Activated T-helper 1 cell treated with anti-CD3 and anti-CD28 coated beads, Interleukin-12 subunit alpha, Interleukin-12 subunit beta, Interleukin-2, Interleukin-4 antibody, amounts not matched to agents 30 ng/mL and 10 ng/mL and 1 ng/mL, durations not matched to agents 14 hours and 24 hours and 36 hours (primary cell): Measurements from ENCODE around the gene MTA3. TPM values are rescaled to one million over a fixed set of nuclear protein-coding genes. Genes with fewer than 3 reads are reported as not detected.

ENCODE experiments used
- DNase-seq: peaks from one replicate; pipeline ENCODE4 v3.0.0; 2021; ENCODE audit warnings: low spot score
- H3K27ac Mint-ChIP-seq: one replicate; pipeline ENCODE4 v1.8.0; 2021; ENCODE audit warnings: mild to moderate bottlenecking, mixed read lengths
- H3K27me3 Mint-ChIP-seq: one replicate; pipeline ENCODE4 v1.8.0; 2022; ENCODE audit warnings: mild to moderate bottlenecking, moderate library complexity, mixed read lengths; ENCODE audit not compliant: insufficient read depth
- H3K36me3 Mint-ChIP-seq: one replicate; pipeline ENCODE4 v1.8.0; 2021; ENCODE audit warnings: low read depth, mixed read lengths
- H3K4me1 Mint-ChIP-seq: one replicate; pipeline ENCODE4 v1.8.0; 2021; ENCODE audit warnings: low read depth, mixed read lengths
- H3K4me3 Mint-ChIP-seq: one replicate; pipeline ENCODE4 v1.8.0; 2021; ENCODE audit warnings: mild to moderate bottlenecking, moderate library complexity, mixed read lengths
- H3K9me3 Mint-ChIP-seq: one replicate; pipeline ENCODE4 v1.8.0; 2021; ENCODE audit warnings: mixed read lengths
- intact Hi-C: fragments of 100-400 bp; cut with micrococcal nuclease; formaldehyde crosslinking; loops from one replicate; pipeline ENCODE4 v1.15.1; 2024
- total RNA-seq: library from RNA; stranded (reverse); gene quantifications from 2 replicates; pipeline ENCODE4 v1.2.3, GENCODE V29; 2022

Gene MTA3
- total RNA-seq, 1 donor from 2014 or later = 29.4 TPM

- H3K36me3 Mint-ChIP-seq = no peaks in the 10 kb centered on the region
- no peak overlapping the region for H3K27ac Mint-ChIP-seq
- DNase-seq = no peak
- intact Hi-C loops = no loop called here
- H3K27me3 Mint-ChIP-seq = peaks cover 2% of the 10 kb centered on the region
- H3K4me3 Mint-ChIP-seq = no peak overlapping the region
- H3K4me1 Mint-ChIP-seq = no peaks in the 10 kb centered on the region
- no peaks in the 10 kb centered on the region for H3K9me3 Mint-ChIP-seq
Measured at GRCh38 chr2:42768706-42769256, 200.3 kb downstream of the MTA3 start.

- peaks cover 2% of the 10 kb centered on the region for H3K27me3 Mint-ChIP-seq
- H3K36me3 Mint-ChIP-seq = no peaks in the 10 kb centered on the region
- no peak overlapping the region for H3K4me3 Mint-ChIP-seq
- DNase-seq = no peak
- no peak overlapping the region for H3K27ac Mint-ChIP-seq
- H3K4me1 Mint-ChIP-seq = no peaks in the 10 kb centered on the region
- intact Hi-C loops = no loop called here
- no peaks in the 10 kb centered on the region for H3K9me3 Mint-ChIP-seq
Measured at GRCh38 chr2:42769583-42770287, 201.3 kb downstream of the MTA3 start.

GRCh38 chr2:42770288-42771131, 202.1 kb downstream of the MTA3 start:
- Mint-ChIP-seq H3K27ac (no peak overlapping the region), H3K4me3 (no peak overlapping the region), H3K27me3 (peaks cover 2% of the 10 kb centered on the region), H3K36me3 (no peaks in the 10 kb centered on the region), H3K4me1 (peaks cover 3% of the 10 kb centered on the region), H3K9me3 (no peaks in the 10 kb centered on the region)
- intact Hi-C loops = no loop called here
- DNase-seq = no peak

GRCh38 chr2:42771546-42772153, 203.2 kb downstream of the MTA3 start:
- Mint-ChIP-seq H3K36me3 (no peaks in the 10 kb centered on the region), H3K9me3 (no peaks in the 10 kb centered on the region), H3K27me3 (peaks cover 2% of the 10 kb centered on the region), H3K27ac (no peak overlapping the region), H3K4me3 (no peak overlapping the region), H3K4me1 (peaks cover 9% of the 10 kb centered on the region)
- DNase-seq = no peak
- intact Hi-C loops = no loop called here

GRCh38 chr2:42775186-42775585, 206.8 kb downstream of the MTA3 start:
- Mint-ChIP-seq H3K27me3 (peaks cover 2% of the 10 kb centered on the region), H3K36me3 (no peaks in the 10 kb centered on the region), H3K9me3 (peaks cover 6% of the 10 kb centered on the region), H3K4me3 (no peak overlapping the region), H3K27ac (no peak overlapping the region), H3K4me1 (peaks cover 9% of the 10 kb centered on the region)
- intact Hi-C loops = no loop called here
- no peak for DNase-seq

GRCh38 chr2:42775810-42776209, 207.4 kb downstream of the MTA3 start:
- peaks cover 6% of the 10 kb centered on the region for H3K9me3 Mint-ChIP-seq
- peaks cover 9% of the 10 kb centered on the region for H3K4me1 Mint-ChIP-seq
- no peak overlapping the region for H3K4me3 Mint-ChIP-seq
- DNase-seq = no peak
- H3K27me3 Mint-ChIP-seq = no peaks in the 10 kb centered on the region
- intact Hi-C loops = no loop called here
- no peak overlapping the region for H3K27ac Mint-ChIP-seq
- no peaks in the 10 kb centered on the region for H3K36me3 Mint-ChIP-seq

GRCh38 chr2:42777883-42778805, 209.7 kb downstream of the MTA3 start:
- intact Hi-C loops = no loop called here
- H3K4me1 Mint-ChIP-seq = peaks cover 9% of the 10 kb centered on the region
- H3K27me3 Mint-ChIP-seq = no peaks in the 10 kb centered on the region
- no peak overlapping the region for H3K4me3 Mint-ChIP-seq
- H3K36me3 Mint-ChIP-seq = no peaks in the 10 kb centered on the region
- peaks cover 14% of the 10 kb centered on the region for H3K9me3 Mint-ChIP-seq
- no peak for DNase-seq
- no peak overlapping the region for H3K27ac Mint-ChIP-seq

- no peaks in the 10 kb centered on the region for H3K36me3 Mint-ChIP-seq
- no peaks in the 10 kb centered on the region for H3K27me3 Mint-ChIP-seq
- intact Hi-C loops = no loop called here
- DNase-seq = no peak
- H3K4me1 Mint-ChIP-seq = no peaks in the 10 kb centered on the region
- H3K27ac Mint-ChIP-seq = no peak overlapping the region
- H3K4me3 Mint-ChIP-seq = no peak overlapping the region
- peaks cover 14% of the 10 kb centered on the region for H3K9me3 Mint-ChIP-seq
Measured at GRCh38 chr2:42781181-42781580, 212.7 kb downstream of the MTA3 start.

GRCh38 chr2:42783511-42783910, 215.1 kb downstream of the MTA3 start:
- Mint-ChIP-seq H3K4me1 (no peaks in the 10 kb centered on the region), H3K27me3 (no peaks in the 10 kb centered on the region), H3K4me3 (no peak overlapping the region), H3K9me3 (peaks cover 8% of the 10 kb centered on the region), H3K36me3 (no peaks in the 10 kb centered on the region), H3K27ac (no peak overlapping the region)
- intact Hi-C loops = no loop called here
- no peak for DNase-seq

GRCh38 chr2:42784204-42784880, 215.9 kb downstream of the MTA3 start:
- no peaks in the 10 kb centered on the region for H3K36me3 Mint-ChIP-seq
- no peak overlapping the region for H3K27ac Mint-ChIP-seq
- H3K27me3 Mint-ChIP-seq = peaks cover 2% of the 10 kb centered on the region
- peaks cover 8% of the 10 kb centered on the region for H3K9me3 Mint-ChIP-seq
- no peaks in the 10 kb centered on the region for H3K4me1 Mint-ChIP-seq
- intact Hi-C loops = no loop called here
- H3K4me3 Mint-ChIP-seq = no peak overlapping the region
- DNase-seq = no peak

- Mint-ChIP-seq H3K9me3 (peaks cover 8% of the 10 kb centered on the region), H3K27me3 (peaks cover 15% of the 10 kb centered on the region), H3K36me3 (peaks cover 3% of the 10 kb centered on the region), H3K27ac (no peak overlapping the region), H3K4me3 (no peak overlapping the region), H3K4me1 (peaks cover under 1% of the 10 kb centered on the region)
- intact Hi-C loops = no loop called here
- no peak for DNase-seq
Measured at GRCh38 chr2:42786561-42787345, 218.3 kb downstream of the MTA3 start.
